Neural progenitor cell (in vitro differentiated cells): ENCODE data around the gene CASTOR2. TPM values are rescaled to one million over a fixed set of nuclear protein-coding genes. Genes with fewer than 3 reads are reported as not detected.

ENCODE experiments used
- DNase-seq: peaks from one replicate; pipeline ENCODE4 v3.0.0-alpha.2; 2016; ENCODE audit warnings: low spot score
- H2AFZ ChIP-seq: fragments of 200-600 bp; sonication (generic); replicated peaks from 2 replicates; pipeline ENCODE4 v1.6.1; 2016; ENCODE audit warnings: antibody characterized with exemption
- H3F3A ChIP-seq: fragments of 200-600 bp; sonication (generic); 2 replicates; pipeline ENCODE4 v1.6.1; 2016; ENCODE audit warnings: antibody characterized with exemption, low read depth
- H3K27ac ChIP-seq: fragments of 200-600 bp; sonication (generic); 2 replicates; pipeline ENCODE4 v1.5.1; 2016; ENCODE audit warnings: mild to moderate bottlenecking
- H3K27me3 ChIP-seq: fragments of 200-600 bp; sonication (generic); 2 replicates; pipeline ENCODE4 v1.6.1; 2016; ENCODE audit warnings: mild to moderate bottlenecking, moderate library complexity
- H3K36me3 ChIP-seq: fragments of 200-600 bp; sonication (generic); 2 replicates; pipeline ENCODE4 v1.5.1; 2016
- H3K4me1 ChIP-seq: fragments of 200-600 bp; sonication (generic); 2 replicates; pipeline ENCODE4 v1.6.1; 2016; ENCODE audit warnings: mixed run types
- H3K4me2 ChIP-seq: fragments of 200-600 bp; sonication (generic); 2 replicates; pipeline ENCODE4 v1.6.1; 2016
- H3K4me3 ChIP-seq: fragments of 200-600 bp; sonication (generic); 2 replicates; pipeline ENCODE4 v1.5.1; 2016
- H3K79me2 ChIP-seq: fragments of 200-600 bp; sonication (generic); 2 replicates; pipeline ENCODE4 v1.6.1; 2016; ENCODE audit warnings: low read depth
- H3K9ac ChIP-seq: fragments of 200-600 bp; sonication (generic); 2 replicates; pipeline ENCODE4 v1.6.1; 2016
- H3K9me3 ChIP-seq: fragments of 200-600 bp; sonication (generic); 2 replicates; pipeline ENCODE4 v1.5.1; 2016; ENCODE audit warnings: low read depth
- H4K20me1 ChIP-seq: fragments of 200-600 bp; sonication (generic); 2 replicates; pipeline ENCODE4 v1.6.1; 2016; ENCODE audit warnings: low read depth
- H3K27ac Mint-ChIP-seq: 3 replicates; pipeline ENCODE4 v1.8.0; 2021; ENCODE audit warnings: mixed read lengths
- H3K27me3 Mint-ChIP-seq: 2 replicates; pipeline ENCODE4 v1.8.0; 2022; ENCODE audit warnings: low read depth, mild to moderate bottlenecking, inconsistent platforms, moderate library complexity, mixed read lengths; ENCODE audit not compliant: insufficient read depth
- H3K36me3 Mint-ChIP-seq: 3 replicates; pipeline ENCODE4 v1.8.0; 2021; ENCODE audit warnings: mixed read lengths
- H3K4me1 Mint-ChIP-seq: 3 replicates; pipeline ENCODE4 v1.8.0; 2021; ENCODE audit warnings: mixed read lengths
- H3K4me3 Mint-ChIP-seq: 3 replicates; pipeline ENCODE4 v1.8.0; 2021; ENCODE audit warnings: mild to moderate bottlenecking, moderate library complexity, mixed read lengths
- H3K9me3 Mint-ChIP-seq: 3 replicates; pipeline ENCODE4 v1.8.0; 2020; ENCODE audit warnings: mixed read lengths
- EZH2 ChIP-seq: fragments of 200-600 bp; sonication (generic); IDR thresholded peaks from 2 replicates; pipeline ENCODE4 v1.6.1; 2017; ENCODE audit warnings: antibody characterized with exemption, mild to moderate bottlenecking, moderate library complexity
- EZH2phosphoT487 ChIP-seq: fragments of 200-600 bp; sonication (generic); IDR thresholded peaks from 2 replicates; pipeline ENCODE4 v1.6.1; 2017; ENCODE audit warnings: antibody characterized with exemption
- total RNA-seq: library from RNA; depleted of rRNA; stranded (reverse); fragments of >200 nt; gene quantifications from 2 replicates; pipeline ENCODE4 v1.2.3, GENCODE V29; 2015; ENCODE audit warnings: low replicate concordance
- TF ChIP-seq, protein P1 (sequence below): fragments of 200-600 bp; sonication (generic); IDR thresholded peaks from 2 replicates; pipeline ENCODE4 v1.5.1; 2017; ENCODE audit warnings: antibody characterized with exemption, mild to moderate bottlenecking

Gene CASTOR2
- total RNA-seq, 1 donor from 2014 or later, result 11.7 TPM

DNA sequence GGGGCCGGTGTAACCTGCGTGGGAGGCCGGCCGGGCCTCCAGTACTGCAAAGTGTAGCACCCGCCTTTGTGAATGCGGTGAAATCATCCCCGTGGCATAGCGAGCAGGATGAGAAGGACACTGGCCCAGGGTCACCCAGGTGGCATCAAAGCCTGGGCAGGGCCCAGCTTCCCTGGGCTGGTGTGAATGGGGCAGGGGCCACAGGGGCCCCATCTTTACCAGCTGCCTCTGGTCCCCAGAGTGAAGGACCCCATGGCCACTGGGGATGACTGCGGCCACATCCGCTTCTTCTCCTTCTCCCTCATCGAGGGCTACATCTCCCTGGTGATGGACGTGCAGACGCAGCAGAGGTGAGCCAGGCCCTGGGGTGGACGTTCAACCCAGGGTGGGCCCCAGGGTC lies 55.3 kb downstream of the CASTOR2 start:
- Histone ChIP-seq H2AFZ (no peak overlapping the region), H3K79me2 (no peaks in the 10 kb centered on the region), H3K4me2 (no peak overlapping the region), H3K9me3 (no peaks in the 10 kb centered on the region), H3K27me3 (no peaks in the 10 kb centered on the region), H4K20me1 (no peaks in the 10 kb centered on the region), H3K9ac (no peak overlapping the region), H3K27ac (no peak overlapping the region), H3K4me1 (peaks cover 4% of the 10 kb centered on the region), H3K36me3 (no peaks in the 10 kb centered on the region), H3F3A (peaks cover 1% of the 10 kb centered on the region), H3K4me3 (no peak overlapping the region)
- Mint-ChIP-seq H3K9me3 (no peaks in the 10 kb centered on the region), H3K4me3 (no peak overlapping the region), H3K27me3 (peaks cover 4% of the 10 kb centered on the region), H3K36me3 (peaks cover 13% of the 10 kb centered on the region), H3K27ac (no peak overlapping the region), H3K4me1 (peaks cover 2% of the 10 kb centered on the region)
- TF ChIP-seq EZH2 (no peak), EZH2phosphoT487 (no peak)
- TF ChIP-seq, protein P1, sequence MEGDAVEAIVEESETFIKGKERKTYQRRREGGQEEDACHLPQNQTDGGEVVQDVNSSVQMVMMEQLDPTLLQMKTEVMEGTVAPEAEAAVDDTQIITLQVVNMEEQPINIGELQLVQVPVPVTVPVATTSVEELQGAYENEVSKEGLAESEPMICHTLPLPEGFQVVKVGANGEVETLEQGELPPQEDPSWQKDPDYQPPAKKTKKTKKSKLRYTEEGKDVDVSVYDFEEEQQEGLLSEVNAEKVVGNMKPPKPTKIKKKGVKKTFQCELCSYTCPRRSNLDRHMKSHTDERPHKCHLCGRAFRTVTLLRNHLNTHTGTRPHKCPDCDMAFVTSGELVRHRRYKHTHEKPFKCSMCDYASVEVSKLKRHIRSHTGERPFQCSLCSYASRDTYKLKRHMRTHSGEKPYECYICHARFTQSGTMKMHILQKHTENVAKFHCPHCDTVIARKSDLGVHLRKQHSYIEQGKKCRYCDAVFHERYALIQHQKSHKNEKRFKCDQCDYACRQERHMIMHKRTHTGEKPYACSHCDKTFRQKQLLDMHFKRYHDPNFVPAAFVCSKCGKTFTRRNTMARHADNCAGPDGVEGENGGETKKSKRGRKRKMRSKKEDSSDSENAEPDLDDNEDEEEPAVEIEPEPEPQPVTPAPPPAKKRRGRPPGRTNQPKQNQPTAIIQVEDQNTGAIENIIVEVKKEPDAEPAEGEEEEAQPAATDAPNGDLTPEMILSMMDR, result no peak
- no peak for DNase-seq

DNA sequence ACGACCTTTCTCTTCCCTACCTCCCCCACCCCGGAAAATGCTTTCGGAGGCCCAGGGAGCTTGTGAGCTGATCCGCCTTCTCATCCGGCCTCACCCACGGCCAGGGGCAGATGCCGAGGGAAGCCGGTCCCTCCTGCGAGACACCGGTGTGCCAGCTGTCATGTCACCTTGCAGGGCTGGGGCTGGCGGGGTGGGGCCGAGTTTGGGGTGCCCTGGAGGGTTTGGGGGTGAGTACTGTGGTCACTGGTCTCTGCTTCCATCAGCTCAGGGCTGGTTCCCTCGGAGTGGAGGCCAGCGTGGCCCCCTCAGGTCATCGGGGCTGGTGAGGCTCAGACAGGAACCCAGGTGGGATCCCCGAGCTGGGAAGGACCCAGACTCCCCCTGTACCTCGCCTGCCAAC lies 60.4 kb downstream of the CASTOR2 start:
- no peak for DNase-seq
- Histone ChIP-seq H3K4me1 (no peaks in the 10 kb centered on the region), H3K4me3 (no peak overlapping the region), H2AFZ (no peak overlapping the region), H3K9ac (no peak overlapping the region), H3K4me2 (no peak overlapping the region), H3K79me2 (no peaks in the 10 kb centered on the region), H3K27me3 (no peaks in the 10 kb centered on the region), H4K20me1 (no peaks in the 10 kb centered on the region), H3K9me3 (no peaks in the 10 kb centered on the region), H3F3A (no peaks in the 10 kb centered on the region), H3K27ac (no peak overlapping the region), H3K36me3 (no peaks in the 10 kb centered on the region)
- Mint-ChIP-seq H3K27me3 (peaks cover 7% of the 10 kb centered on the region), H3K36me3 (peaks cover 22% of the 10 kb centered on the region), H3K27ac (no peak overlapping the region), H3K4me3 (no peak overlapping the region), H3K9me3 (no peaks in the 10 kb centered on the region), H3K4me1 (no peaks in the 10 kb centered on the region)
- TF ChIP-seq, protein P1, result no peak
- TF ChIP-seq EZH2 (no peak), EZH2phosphoT487 (no peak)

DNA sequence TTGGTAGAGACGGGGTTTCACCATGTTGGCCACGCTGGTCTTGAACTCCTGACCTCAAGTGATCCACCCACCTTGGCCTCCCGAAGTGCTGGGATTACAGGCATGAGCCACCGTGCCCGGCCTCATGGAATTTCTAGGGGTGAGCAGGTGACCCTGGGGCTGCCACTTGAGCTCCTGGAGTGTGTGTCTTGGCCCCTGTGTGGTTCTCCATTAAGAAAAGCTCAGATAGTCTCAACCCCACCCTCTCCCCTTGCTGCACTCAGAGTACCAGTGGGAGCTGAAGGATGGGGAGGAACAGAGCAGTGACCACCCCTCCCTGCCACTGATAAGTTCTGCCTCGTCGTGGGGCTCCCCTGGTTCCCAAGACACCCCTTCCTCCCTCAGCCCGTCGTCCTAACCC lies 63.8 kb downstream of the CASTOR2 start:
- H3K79me2 ChIP-seq, result no peaks in the 10 kb centered on the region
- H2AFZ ChIP-seq, result no peak overlapping the region
- H4K20me1 ChIP-seq, result no peaks in the 10 kb centered on the region
- Mint-ChIP-seq H3K27me3 (peaks cover 8% of the 10 kb centered on the region), H3K4me3 (peak overlapping the region; percentile 15), H3K27ac (no peak overlapping the region), H3K4me1 (no peaks in the 10 kb centered on the region), H3K9me3 (no peaks in the 10 kb centered on the region), H3K36me3 (peaks cover 24% of the 10 kb centered on the region)
- no peaks in the 10 kb centered on the region for H3K36me3 ChIP-seq
- TF ChIP-seq EZH2phosphoT487 (no peak), EZH2 (no peak)
- TF ChIP-seq, protein P1, result no peak
- H3K9ac ChIP-seq, result no peak overlapping the region
- no peak overlapping the region for H3K4me2 ChIP-seq
- H3K9me3 ChIP-seq, result no peaks in the 10 kb centered on the region
- DNase-seq, result no peak
- H3K27ac ChIP-seq, result no peak overlapping the region
- H3K27me3 ChIP-seq, result no peaks in the 10 kb centered on the region
- H3K4me3 ChIP-seq, result no peak overlapping the region
- H3F3A ChIP-seq, result no peaks in the 10 kb centered on the region
- no peaks in the 10 kb centered on the region for H3K4me1 ChIP-seq
